HG03025 (cell line): ENCODE results near the gene LPAR4.
"Not testable (repeated sequence)": the region's sequence is repeated elsewhere in the genome, so short reads cannot be mapped to it uniquely, and the experiment has no call there.

ENCODE experiments used
- ATAC-seq: cut with Tn5 transposase; IDR thresholded peaks from one replicate; pipeline ENCODE4 v1.9.1; 2021; ENCODE audit warnings: mild to moderate bottlenecking, moderate library complexity; ENCODE audit not compliant: unreplicated experiment, low FRiP score

The LPAR4 gene

DNA sequence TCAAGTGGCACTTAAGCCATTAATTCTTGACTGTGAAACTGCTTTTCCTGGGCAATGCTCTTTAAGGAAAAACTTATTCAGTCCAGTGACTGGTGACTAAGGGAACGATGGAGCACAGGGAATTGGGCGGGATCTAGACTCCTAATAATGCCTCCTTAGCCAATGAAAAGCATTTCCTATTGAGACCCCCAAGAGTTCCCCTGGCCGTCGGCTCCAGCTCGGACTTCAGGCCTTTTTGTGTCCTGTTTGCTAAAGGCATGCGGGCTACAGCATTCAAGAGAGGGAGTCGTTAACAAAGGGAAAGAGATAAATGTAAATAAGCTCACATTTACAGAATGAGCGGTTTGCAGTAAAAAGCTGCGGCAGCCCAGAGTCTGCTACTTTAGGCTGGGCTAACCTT is at the start of gene LPAR4:
Gene LPAR4 (plus strand): TSS at position 232 of the 400 bp plus-strand sequence. CDS start 7,150 bp downstream, outside the sequence.
- ATAC-seq: no peak

DNA sequence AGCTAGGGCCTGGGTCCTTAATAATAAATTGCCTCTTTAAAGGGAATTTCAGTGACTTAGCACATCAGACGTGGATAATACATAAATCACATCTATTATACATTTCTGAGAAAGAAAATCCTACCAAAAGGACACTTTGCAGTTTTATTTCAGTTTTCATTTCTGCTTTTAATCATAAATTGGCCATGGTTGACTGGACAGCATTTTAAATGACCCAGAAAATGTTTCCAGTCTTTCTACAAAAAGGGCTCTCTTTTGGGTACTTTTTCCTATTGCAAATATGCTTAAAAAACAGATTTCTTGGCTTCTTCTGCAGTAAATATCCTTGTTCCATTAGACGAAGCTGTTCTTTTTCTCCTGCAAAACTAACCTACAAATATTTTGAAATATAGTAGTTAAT is 41.4 kb upstream of the LPAR4 start:
- ATAC-seq: no peak

- ATAC-seq: no peak
Observed at GRCh38 chrX:78708262-78708661, 39.3 kb upstream of the LPAR4 start.

- ATAC-seq: no peak
Observed at GRCh38 chrX:78708816-78709215, 38.7 kb upstream of the LPAR4 start.

DNA sequence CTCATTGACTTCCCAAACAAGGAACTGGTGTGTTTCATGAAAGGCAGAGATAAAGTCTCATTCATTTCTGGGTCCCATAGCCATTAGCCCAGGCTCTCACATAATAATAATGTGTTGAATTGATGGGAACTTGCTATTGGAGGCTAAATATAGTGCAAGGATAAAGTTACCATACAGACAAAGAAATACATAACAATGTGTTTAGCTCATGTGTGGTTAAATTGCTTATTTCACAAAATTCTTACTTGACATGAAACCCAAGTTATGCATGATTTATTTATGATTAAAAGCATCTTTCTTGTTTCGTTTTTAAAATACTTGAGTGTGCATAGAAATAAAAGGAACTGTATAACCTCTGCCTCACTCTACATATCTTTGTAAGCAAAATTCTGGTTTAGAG is 37.3 kb upstream of the LPAR4 start:
- ATAC-seq: no peak

DNA sequence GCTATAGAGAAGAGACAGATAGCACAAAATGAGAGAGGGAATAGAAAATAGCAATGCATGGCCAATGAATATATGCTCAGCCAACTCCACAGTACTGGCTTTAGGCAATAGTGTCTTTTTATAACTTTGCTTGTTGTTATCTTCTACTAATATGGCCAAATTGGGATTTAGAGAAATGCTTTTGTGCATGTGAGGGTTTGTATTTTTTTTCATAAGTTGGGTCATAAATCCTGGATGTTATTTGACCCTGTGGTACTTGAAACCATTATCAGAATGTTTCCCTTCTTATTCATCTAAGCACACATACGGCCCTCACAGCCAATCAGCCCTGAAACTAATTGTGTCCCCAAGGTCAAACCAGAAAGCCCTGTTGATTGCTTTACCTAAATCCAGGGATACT is 35.2 kb upstream of the LPAR4 start:
- no peak for ATAC-seq

DNA sequence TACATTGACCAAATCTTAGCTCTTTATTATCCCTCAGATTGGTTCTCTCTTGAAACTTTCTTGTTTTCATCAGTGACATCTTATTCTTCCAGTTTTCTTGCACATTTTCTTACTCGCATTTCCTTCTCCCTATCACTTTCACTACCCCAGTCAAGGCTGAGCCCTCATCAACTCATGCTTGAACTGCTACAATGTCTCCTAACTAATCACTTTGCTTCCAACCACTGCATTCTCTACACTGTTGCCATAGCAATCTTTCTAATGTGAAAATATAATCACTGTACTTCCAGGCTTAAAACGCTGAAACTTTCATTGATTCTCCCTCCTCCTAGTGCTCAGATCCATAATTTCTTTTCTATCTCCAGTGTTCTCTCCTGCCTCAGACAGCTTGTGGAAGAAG is 22.2 kb upstream of the LPAR4 start:
- no peak for ATAC-seq

GRCh38 chrX:78746496-78746895 is 1.0 kb upstream of the LPAR4 start:
- ATAC-seq: no peak

DNA sequence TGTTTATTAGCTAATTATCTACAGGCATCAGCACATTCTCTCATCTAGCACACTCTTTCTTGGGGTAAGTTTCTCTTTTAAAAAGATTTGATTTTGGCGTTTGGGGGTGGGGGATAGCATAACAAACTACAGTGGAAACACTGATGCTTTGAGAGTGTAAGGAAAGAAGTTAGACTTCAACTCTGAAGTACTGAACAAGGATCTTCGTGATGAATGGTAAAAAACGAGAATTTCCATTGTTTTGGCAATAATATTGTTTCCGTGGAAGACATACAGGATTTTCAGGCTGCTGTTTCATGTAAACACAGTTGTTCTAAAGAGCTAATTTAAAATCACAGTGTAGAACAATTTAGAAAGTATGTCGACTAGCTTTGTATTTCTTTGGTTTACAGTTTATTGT is 451 bp downstream of the LPAR4 start:
- no peak for ATAC-seq

- no peak for ATAC-seq
Observed at GRCh38 chrX:78748846-78749245, 1.3 kb downstream of the LPAR4 start.

DNA sequence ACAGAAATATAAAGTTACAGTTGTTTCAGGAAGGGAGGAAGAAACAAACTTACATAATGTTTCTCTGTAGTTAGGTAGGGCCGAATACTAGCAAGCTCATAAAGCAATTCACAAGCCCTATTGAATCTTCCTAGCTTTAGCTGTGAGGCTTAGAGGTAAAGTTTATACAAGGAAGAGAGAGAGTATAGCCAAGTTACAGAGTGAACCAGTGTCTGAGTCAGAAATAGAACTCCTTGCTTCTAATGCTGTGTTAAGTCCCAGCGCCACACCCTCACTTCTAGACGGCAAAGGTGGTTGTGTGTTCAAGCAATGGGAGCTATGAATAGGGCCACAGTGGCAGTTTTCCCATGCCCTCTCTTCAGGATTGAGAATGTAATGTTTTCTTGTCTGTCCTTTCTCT is 6.1 kb downstream of the LPAR4 start:
- no peak for ATAC-seq

DNA sequence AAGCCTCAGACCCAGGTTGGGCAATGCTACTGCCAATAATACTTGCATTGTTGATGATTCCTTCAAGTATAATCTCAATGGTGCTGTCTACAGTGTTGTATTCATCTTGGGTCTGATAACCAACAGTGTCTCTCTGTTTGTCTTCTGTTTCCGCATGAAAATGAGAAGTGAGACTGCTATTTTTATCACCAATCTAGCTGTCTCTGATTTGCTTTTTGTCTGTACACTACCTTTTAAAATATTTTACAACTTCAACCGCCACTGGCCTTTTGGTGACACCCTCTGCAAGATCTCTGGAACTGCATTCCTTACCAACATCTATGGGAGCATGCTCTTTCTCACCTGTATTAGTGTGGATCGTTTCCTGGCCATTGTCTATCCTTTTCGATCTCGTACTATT is 7.4 kb downstream of the LPAR4 start:
- ATAC-seq: peak; percentile 97

GRCh38 chrX:78759081-78759480 is 11.6 kb downstream of the LPAR4 start:
- no peak for ATAC-seq

- no peak for ATAC-seq
Observed at GRCh38 chrX:78769101-78769755, 21.7 kb downstream of the LPAR4 start.

DNA sequence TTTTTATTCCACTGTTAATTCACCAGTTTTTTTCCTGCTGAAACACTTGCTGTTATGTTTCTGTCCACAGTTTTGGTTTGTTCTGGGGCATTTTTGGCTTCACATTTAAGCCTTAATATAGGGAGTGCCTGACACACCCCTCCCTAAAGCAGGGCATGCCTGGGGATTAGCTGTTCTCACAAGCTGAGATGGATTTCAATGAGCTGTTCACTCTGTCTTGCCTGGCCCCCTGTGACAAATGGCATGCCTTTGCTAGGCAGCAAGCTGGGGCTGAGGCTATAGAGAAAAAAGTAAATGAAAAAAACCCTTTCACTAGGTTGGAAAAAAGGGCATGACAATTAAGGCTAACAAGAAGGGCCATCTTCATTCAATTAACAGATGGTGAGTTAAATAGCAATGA is 22.4 kb downstream of the LPAR4 start:
- no peak for ATAC-seq

DNA sequence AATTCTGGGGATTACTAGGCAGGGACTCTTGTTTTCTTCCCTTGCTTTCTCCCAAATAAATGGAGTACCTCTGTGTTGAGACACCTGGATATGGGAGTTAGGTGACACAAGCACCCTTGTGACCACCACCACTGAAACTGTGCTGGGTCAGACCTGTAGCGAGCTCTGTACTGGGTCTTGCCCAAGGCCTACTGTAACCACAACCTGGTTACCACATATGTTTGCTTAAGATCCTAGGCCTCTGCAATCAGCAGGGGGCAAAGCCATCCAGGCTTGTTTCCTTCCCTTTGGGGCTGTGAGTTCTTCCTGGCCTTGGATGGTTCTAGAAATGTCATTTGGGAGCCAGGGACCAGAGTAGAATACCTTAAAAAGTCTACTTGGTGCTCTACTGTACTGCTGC is 49.4 kb downstream of the LPAR4 start:
- ATAC-seq: no peak

DNA sequence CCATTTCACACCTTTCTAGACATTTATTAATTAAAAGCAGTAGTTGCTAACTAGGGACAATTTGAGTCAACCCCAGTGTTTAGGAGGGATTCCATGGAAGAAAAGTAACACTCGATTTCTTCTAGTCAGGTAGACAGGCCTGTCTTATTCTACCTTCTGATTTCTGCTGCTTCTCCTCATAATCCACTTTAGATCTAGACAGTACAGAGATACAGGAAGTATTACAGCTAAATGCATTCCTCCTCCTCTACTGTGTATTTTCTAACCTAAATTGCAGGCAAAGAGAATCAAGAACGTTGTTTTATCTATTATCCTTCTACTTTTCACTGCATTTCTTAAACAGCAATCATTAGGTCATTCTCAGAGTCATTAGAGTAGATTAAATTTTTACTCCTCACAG is 52.6 kb downstream of the LPAR4 start:
- no peak for ATAC-seq

- ATAC-seq: no peak
Observed at GRCh38 chrX:78800694-78801093, 53.2 kb downstream of the LPAR4 start.

DNA sequence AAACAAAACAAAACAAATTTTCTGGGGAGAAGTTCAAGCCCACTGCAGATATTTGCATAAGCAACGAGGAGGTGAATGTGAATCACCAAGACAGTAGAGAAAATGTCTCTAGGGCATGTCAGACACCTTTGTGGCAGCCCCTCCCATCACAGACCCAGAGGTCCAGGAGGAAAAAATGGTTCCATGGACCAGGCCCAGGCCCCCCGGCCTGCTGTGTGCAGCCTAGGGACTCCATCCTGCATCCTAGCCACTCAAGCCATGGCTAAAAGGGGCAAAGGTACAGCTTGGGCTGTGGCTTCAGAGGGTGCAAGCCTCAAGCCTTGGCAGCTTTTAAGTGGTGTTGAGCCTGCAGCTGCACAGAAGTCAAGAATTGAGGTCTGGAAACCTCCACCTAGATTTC is 54.0 kb downstream of the LPAR4 start:
- ATAC-seq: no peak

DNA sequence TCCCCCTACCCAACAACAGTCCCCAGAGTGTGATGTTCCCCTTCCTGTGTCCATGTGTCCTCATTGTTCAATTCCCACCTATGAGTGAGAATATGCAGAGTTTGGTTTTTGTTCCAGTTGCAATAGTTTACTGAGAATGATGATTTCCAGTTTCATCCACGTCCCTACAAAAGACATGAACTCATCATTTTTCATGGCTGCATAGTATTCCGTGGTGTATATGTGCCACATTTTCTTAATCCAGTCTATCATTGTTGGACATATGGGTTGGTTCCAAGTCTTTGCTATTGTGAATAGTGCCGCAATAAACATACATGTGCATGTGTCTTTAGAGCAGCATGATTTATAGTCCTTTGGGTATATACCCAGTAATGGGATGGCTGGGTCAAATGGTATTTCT is 55.0 kb downstream of the LPAR4 start:
- not testable (repeated sequence) for ATAC-seq
